Ovary (tissue), 10 donors: Measurements from ENCODE around the gene TRIM3. TPM values are rescaled to one million over a fixed set of nuclear protein-coding genes. Genes with fewer than 3 reads are reported as not detected.
"Not testable (repeated sequence)": the region's sequence is repeated elsewhere in the genome, so short reads cannot be mapped to it uniquely, and the experiment has no call there.

Source experiments
- DNase-seq, 5 donors: peaks; one replicate each; pipeline ENCODE4 v3.0.0-alpha.2; 2019 to 2020
- H3K27ac ChIP-seq, 2 donors: fragments of 200-600 bp; one replicate each; pipeline versions ENCODE4 v1.5.1 to v1.8.0; 2019 to 2022
- H3K27me3 ChIP-seq: fragments of 200-600 bp; one replicate; pipeline ENCODE4 v1.8.0; 2022
- H3K36me3 ChIP-seq: fragments of 200-600 bp; sonication (generic); one replicate; pipeline ENCODE4 v1.5.1; 2019
- H3K4me1 ChIP-seq: one replicate; pipeline ENCODE4 v1.8.1; 2013; ENCODE audit warnings: mild to moderate bottlenecking, moderate library complexity; ENCODE audit not compliant: insufficient read depth
- H3K4me3 ChIP-seq: fragments of 200-600 bp; sonication (generic); one replicate; pipeline ENCODE4 v1.5.1; 2017
- H3K9me3 ChIP-seq, 2 donors: fragments of 200-600 bp in 1 of 2; sonication (generic) in 1 of 2; one replicate each; pipeline versions ENCODE4 v1.5.1 to v1.8.1; 2013 to 2019; ENCODE audit warnings: mild to moderate bottlenecking in 1 of 2, moderate library complexity in 1 of 2
- EP300 ChIP-seq: sonication (generic); formaldehyde crosslinking; IDR thresholded peaks from one replicate; pipeline ENCODE4 v1.6.1; 2017; ENCODE audit warnings: antibody characterized with exemption
- POLR2A ChIP-seq: fragments of 450-650 bp; IDR thresholded peaks from one replicate; pipeline ENCODE4 v1.6.1; 2017; ENCODE audit warnings: antibody characterized with exemption, mild to moderate bottlenecking, moderate library complexity
- WGBS, 3 donors: extraction: QIAGEN DNeasy Blood & Tissue Kit in 1 of 3; methylation state at CpG; one replicate each; pipeline versions ENCODE4 v1.1.5 to v1.1.7; 2013 to 2017; 5-methylcytosine and 5-hydroxymethylcytosine counted together
- intact Hi-C, 4 donors: fragments of 100-400 bp; cut with DNase I; formaldehyde crosslinking; loops; one replicate each; pipeline versions ENCODE4 v1.11.0 to v1.15.1; 2022 to 2023
- long read RNA-seq, 3 donors: library from polyadenylated mRNA in 2 of 3; unstranded in 2 of 3; transcript quantifications; one replicate each; pipeline ENCODE4 v2.0.0 and lab custom pipeline, GENCODE V29; 2021 to 2026
- polyA plus RNA-seq, 2 donors: library from polyadenylated mRNA; stranded (reverse); fragments of 200-250 nt in 1 of 2; fragments of 350-450 nt in 1 of 2; fragmentation: Illumina TruSeq in 1 of 2; extraction: RNeasy Lipid Tissue Mini Kit (QIAGEN cat#74804) in 1 of 2; gene quantifications; one replicate each; pipeline ENCODE4 v1.2.3, GENCODE V29; 2013 to 2014
- total RNA-seq, 7 donors: library from RNA; depleted of rRNA in 2 of 7; stranded (reverse); fragments of >200 nt in 2 of 7; fragmentation: NEBNext Ultra II Directional in 3 of 7; extraction: Animal tissue kit (Norgen Biotek cat#: 25700) in 3 of 7; gene quantifications; one replicate each; pipeline versions ENCODE4 v1.1.0 to v1.2.4, GENCODE V29; 2016 to 2023
- TF ChIP-seq, protein P1 (sequence below), 3 donors: fragments of 450-650 bp in 2 of 3; fragments of 200-600 bp in 1 of 3; IDR thresholded peaks; one replicate each; pipeline versions ENCODE4 v1.5.1 to v1.8.0; 2016 to 2022; ENCODE audit warnings: antibody characterized with exemption in 3 of 3, mild to moderate bottlenecking in 1 of 3
- donor health status: DM: no; HTN: no; CAD: no; lungs with moderate emphysema.
- donor health status: DM: no; HTN: no; CAD: no.
- donor health status: Bipolar disorder and iron deficiency.
- donor health status: DM: yes; HTN: yes; CAD: no.
- donor health status: DM: no; HTN: no; CAD: no.
- donor health status: DM: yes; HTN: yes; CAD: no.

TRIM3 gene
- 10 to 100 TPM in 6 of 7 donors, 1 to 10 TPM in 1; 9.7 to 27.4 (median 19.7) TPM for total RNA-seq
- 10 to 100 TPM; 13.6 to 14.7 TPM for polyA plus RNA-seq
- long read RNA-seq, donor 1, transcript TRIM3-201 (12 exons, 2,879 nt): major isoform, 11 of 23 reads
- long read RNA-seq, donor 1, partial matches to known transcripts: 7 of 23 reads
- long read RNA-seq, donor 1, other reads (novel, unspliced or antisense): 2 of 23 reads
- long read RNA-seq, donor 2, partial matches to known transcripts: 0 of 3 reads
- long read RNA-seq, donor 2, other reads (novel, unspliced or antisense): 0 of 3 reads
- long read RNA-seq, donor 3, transcript TRIM3-201 (12 exons, 2,879 nt): major isoform, 28 of 64 reads
- long read RNA-seq, donor 3, partial matches to known transcripts: 3 of 64 reads
- long read RNA-seq, donor 3, other reads (novel, unspliced or antisense): 29 of 64 reads

DNA sequence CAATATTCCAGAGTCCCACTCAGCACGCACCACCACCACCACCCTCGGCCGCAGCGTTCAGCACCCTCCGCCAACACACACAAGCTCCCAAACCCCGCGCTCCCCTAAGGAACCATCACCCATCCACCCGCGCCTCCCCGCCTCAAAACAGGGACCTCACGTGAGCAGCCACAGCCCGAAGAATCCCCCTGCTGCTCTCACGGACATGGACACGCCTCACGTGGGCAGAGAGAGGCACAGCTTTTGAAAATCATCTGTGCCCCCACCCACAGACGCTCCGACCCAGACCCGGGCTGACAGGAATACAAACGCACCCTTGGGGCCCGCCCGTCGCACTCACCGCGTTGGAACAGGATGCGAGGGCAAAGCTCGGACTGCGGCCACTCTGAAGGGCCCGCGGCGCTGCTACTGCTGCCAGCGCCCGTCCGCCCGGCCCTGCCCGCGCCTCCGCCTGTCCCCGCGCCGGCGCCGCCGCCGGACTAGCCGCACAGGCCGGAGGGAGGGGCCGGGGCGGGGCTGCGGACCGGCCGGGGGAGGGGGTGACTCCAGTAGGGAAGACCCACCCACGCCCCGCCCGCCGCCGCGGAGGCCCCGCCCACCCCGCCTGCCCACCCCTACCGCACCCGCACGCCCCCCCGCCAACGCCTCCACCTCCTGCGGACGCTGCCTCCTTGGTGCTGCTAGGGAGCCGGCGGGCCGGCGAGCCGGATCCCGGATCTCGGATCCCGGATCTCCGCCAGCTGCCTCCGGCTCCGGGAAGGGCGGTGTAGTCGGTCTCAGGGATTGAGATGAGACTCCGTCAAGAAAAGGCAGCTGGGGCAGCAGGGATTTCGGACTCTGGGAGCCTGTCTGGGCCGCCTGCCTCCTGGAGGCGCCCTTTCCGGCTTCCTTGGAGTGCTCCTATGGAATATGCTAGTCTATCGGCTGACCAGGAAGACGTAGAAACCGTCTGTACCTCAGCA is at the start of gene TRIM3:
Gene TRIM3, minus strand, starts transcription at position 491 of the 962 bp plus-strand sequence. CDS start 8,246 bp downstream, outside the sequence.
- H3K27me3 ChIP-seq: no peaks in the 10 kb centered on the region
- peak; percentile 94 to 97 (median 95) for DNase-seq
- 0 to 1% (median 1%) methylated on average over 44 to 86 of the region's 87 CpGs for WGBS, 3 donors
- H3K4me1 ChIP-seq: peaks cover 7% of the 10 kb centered on the region
- H3K36me3 ChIP-seq: no peaks in the 10 kb centered on the region
- intact Hi-C loops: loop anchor here in 2 of 4 donors (10.0 kb wide), 2 partner anchors 131 to 239 kb away; partner anchors contain the start of genes CNGA4 (in 1 of the 2), FHIP1B (in 1 of the 2), ILK (in 1 of the 2) and RRP8 (in 1 of the 2)
- TF ChIP-seq EP300 (no peak), POLR2A (peak; percentile 77)
- TF ChIP-seq, protein P1, sequence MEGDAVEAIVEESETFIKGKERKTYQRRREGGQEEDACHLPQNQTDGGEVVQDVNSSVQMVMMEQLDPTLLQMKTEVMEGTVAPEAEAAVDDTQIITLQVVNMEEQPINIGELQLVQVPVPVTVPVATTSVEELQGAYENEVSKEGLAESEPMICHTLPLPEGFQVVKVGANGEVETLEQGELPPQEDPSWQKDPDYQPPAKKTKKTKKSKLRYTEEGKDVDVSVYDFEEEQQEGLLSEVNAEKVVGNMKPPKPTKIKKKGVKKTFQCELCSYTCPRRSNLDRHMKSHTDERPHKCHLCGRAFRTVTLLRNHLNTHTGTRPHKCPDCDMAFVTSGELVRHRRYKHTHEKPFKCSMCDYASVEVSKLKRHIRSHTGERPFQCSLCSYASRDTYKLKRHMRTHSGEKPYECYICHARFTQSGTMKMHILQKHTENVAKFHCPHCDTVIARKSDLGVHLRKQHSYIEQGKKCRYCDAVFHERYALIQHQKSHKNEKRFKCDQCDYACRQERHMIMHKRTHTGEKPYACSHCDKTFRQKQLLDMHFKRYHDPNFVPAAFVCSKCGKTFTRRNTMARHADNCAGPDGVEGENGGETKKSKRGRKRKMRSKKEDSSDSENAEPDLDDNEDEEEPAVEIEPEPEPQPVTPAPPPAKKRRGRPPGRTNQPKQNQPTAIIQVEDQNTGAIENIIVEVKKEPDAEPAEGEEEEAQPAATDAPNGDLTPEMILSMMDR (IDR thresholded peaks at IDR 0.05): peak in 1 of 3 donors; percentile 15
- peak within 1 kb of the TSS; percentile 68 for H3K4me3 ChIP-seq
- no peaks in the 10 kb centered on the region for H3K9me3 ChIP-seq
- H3K27ac ChIP-seq: peak within 1 kb of the TSS; percentile 50 to 80

DNA sequence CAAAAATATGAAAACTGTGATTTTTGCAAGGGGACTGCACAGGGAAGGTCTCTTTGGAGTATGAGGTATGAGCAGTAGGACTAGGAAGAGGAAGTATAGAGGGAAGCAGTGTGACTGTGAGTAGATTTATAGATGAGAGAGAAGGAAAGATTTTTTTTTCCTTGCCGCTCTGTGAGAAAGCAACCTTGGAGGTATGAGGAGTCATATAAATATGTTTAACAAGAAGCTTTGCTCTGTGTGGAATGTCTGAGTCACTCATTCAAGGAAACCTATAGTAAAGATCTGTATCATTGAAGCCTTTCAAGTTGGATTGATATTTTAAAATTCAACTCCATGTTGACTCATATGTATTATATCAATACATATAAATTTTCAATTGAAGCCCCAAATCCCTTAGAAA is 49.5 kb upstream of the TRIM3 start:
- intact Hi-C loops: no loop called here
- DNase-seq: no peak
- H3K4me3 ChIP-seq: no peak overlapping the region
- H3K9me3 ChIP-seq: no peaks in the 10 kb centered on the region
- TF ChIP-seq POLR2A (no peak), EP300 (no peak)
- TF ChIP-seq, protein P1 (IDR thresholded peaks at IDR 0.05): no peak
- no peak overlapping the region for H3K27ac ChIP-seq
- H3K27me3 ChIP-seq: no peaks in the 10 kb centered on the region
- 0 to 96% (median 49%) methylated on average over 1 of the region's 1 CpG for WGBS, 3 donors
- no peaks in the 10 kb centered on the region for H3K4me1 ChIP-seq
- H3K36me3 ChIP-seq: no peaks in the 10 kb centered on the region

DNA sequence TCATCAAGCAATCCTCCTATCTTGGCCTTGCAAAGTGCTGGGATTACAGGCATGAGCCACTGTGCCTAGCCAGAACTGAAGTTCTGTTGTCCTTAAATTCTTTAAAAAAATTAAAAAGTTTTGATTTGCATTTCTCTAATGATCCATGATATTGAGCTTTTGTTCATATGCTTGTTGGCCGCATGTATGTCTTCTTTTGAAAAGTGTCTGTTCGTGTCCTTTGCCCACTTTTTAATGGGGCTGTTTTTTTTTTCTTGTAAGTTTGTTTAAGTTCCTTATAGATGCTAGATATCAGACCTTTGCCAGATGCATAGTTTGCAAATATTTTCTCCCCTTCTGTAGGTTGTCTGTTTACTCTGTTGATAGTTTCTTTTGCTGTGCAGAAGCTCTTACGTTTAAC is 48.2 kb upstream of the TRIM3 start:
- H3K9me3 ChIP-seq, H3K27ac ChIP-seq, H3K4me1 ChIP-seq, H3K4me3 ChIP-seq, H3K27me3 ChIP-seq, DNase-seq, H3K36me3 ChIP-seq, intact Hi-C loops: not testable (repeated sequence)
- 94 to 97% (median 97%) methylated on average over 3 of the region's 3 CpGs for WGBS, 3 donors

DNA sequence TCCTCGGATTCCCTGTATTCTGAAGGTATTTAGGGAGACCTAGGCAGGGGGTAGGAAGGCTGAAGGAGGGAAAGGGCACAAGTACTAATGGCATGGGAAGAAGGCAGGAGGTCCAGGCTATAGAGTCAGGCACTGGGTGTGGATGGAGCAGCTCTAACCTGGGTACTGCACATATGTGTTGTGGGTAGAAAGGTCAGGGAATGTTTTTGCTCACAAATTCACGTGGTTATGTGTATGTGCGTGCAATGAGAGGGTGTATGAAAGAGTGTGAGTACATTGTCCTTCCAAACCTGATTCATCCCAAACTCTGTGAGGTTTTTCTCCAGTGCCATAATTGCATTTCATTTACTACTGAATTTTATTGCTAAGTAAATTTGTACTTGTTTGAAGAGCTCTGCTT is 46.5 kb upstream of the TRIM3 start:
- intact Hi-C loops: no loop called here
- TF ChIP-seq EP300: no peak
- TF ChIP-seq POLR2A: no peak
- TF ChIP-seq, protein P1 (IDR thresholded peaks at IDR 0.05): no peak
- no peak overlapping the region for H3K27ac ChIP-seq
- DNase-seq: no peak
- no peaks in the 10 kb centered on the region for H3K4me1 ChIP-seq
- no peaks in the 10 kb centered on the region for H3K9me3 ChIP-seq
- no peak overlapping the region for H3K4me3 ChIP-seq
- H3K27me3 ChIP-seq: no peaks in the 10 kb centered on the region
- H3K36me3 ChIP-seq: no peaks in the 10 kb centered on the region
- WGBS, 3 donors: 81 to 89% (median 83%) methylated on average over 3 of the region's 3 CpGs
